Measurements from ENCODE around the gene TNFRSF14.

TNFRSF14 gene

GRCh38 chr1:2601721-2602303, 45.6 kb downstream of the TNFRSF14 start:
- no peaks in the 10 kb centered on the region for H3K4me1 ChIP-seq (ENCODE audit: control insufficient read depth in 1 of 2, insufficient read depth in 2 of 2, low read length in 2 of 2)
- H3K9ac ChIP-seq (ENCODE audit: low read depth in 1 of 2, low read length in 2 of 2) = no peak overlapping the region
- H3K27me3 ChIP-seq (ENCODE audit: control insufficient read depth in 1 of 2, insufficient read depth in 2 of 2, low read length in 2 of 2) = no peaks in the 10 kb centered on the region

DNA sequence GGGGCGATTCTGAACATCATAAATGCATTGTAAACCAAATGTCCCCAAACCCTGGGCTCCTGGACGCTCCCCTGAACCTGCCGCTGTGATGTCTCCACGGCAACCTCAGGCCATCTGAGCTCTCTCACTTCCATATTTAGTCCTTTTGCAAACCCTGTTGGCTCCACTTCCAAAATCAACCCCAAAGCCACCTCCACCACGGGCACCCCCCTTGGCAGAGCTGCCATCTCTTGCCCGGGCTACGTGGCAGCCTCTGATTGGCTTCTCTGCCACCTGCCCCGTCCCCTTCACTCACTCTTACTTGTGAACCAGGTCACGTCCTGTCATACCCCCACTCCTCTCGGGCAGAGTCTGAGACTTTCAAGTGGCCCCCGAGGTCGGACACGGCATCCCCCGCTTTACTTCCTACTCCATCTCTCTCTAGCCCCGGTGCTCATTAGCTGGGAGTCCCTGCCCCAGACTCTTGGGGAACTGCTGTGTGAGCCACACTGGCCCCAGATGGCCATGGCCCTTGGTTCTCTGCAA, 46.2 kb downstream of the TNFRSF14 start:
- Histone ChIP-seq H3K4me1 (ENCODE audit: control insufficient read depth in 1 of 2, insufficient read depth in 2 of 2, low read length in 2 of 2) (no peaks in the 10 kb centered on the region), H3K27ac (ENCODE audit: low read depth, low read length) (no peak overlapping the region), H3K4me3 (ENCODE audit: low read depth in 1 of 2, low read length in 2 of 2) (no peak overlapping the region), H3K27me3 (ENCODE audit: control insufficient read depth in 1 of 2, insufficient read depth in 2 of 2, low read length in 2 of 2) (no peaks in the 10 kb centered on the region), H3K9me3 (ENCODE audit: control insufficient read depth in 1 of 2, low read length in 2 of 2) (no peaks in the 10 kb centered on the region), H3K9ac (ENCODE audit: low read depth in 1 of 2, low read length in 2 of 2) (no peak overlapping the region), H3K36me3 (ENCODE audit: control insufficient read depth in 1 of 2, insufficient read depth in 2 of 2, low read length in 2 of 2) (no peaks in the 10 kb centered on the region)

More at GRCh38 chr1:2601721-2602303, 45.6 kb downstream of the TNFRSF14 start:
- no peaks in the 10 kb centered on the region for H3K9me3 ChIP-seq (ENCODE audit: control insufficient read depth in 1 of 2, low read length in 2 of 2)
- no peak overlapping the region for H3K27ac ChIP-seq (ENCODE audit: low read depth, low read length)
- no peaks in the 10 kb centered on the region for H3K36me3 ChIP-seq (ENCODE audit: control insufficient read depth in 1 of 2, insufficient read depth in 2 of 2, low read length in 2 of 2)
- H3K4me3 ChIP-seq (ENCODE audit: low read depth in 1 of 2, low read length in 2 of 2) = no peak overlapping the region

- Histone ChIP-seq H3K4me3 (ENCODE audit: low read depth in 1 of 2, low read length in 2 of 2) (no peak overlapping the region), H3K9ac (ENCODE audit: low read depth in 1 of 2, low read length in 2 of 2) (no peak overlapping the region), H3K27me3 (ENCODE audit: control insufficient read depth in 1 of 2, insufficient read depth in 2 of 2, low read length in 2 of 2) (no peaks in the 10 kb centered on the region), H3K27ac (ENCODE audit: low read depth, low read length) (no peak overlapping the region), H3K4me1 (ENCODE audit: control insufficient read depth in 1 of 2, insufficient read depth in 2 of 2, low read length in 2 of 2) (no peaks in the 10 kb centered on the region), H3K9me3 (ENCODE audit: control insufficient read depth in 1 of 2, low read length in 2 of 2) (no peaks in the 10 kb centered on the region), H3K36me3 (ENCODE audit: control insufficient read depth in 1 of 2, insufficient read depth in 2 of 2, low read length in 2 of 2) (no peaks in the 10 kb centered on the region)
Measured at GRCh38 chr1:2602866-2603520, 46.8 kb downstream of the TNFRSF14 start.

- no peak overlapping the region for H3K4me3 ChIP-seq (ENCODE audit: low read depth in 1 of 2, low read length in 2 of 2)
- no peaks in the 10 kb centered on the region for H3K36me3 ChIP-seq (ENCODE audit: control insufficient read depth in 1 of 2, insufficient read depth in 2 of 2, low read length in 2 of 2)
- H3K27me3 ChIP-seq (ENCODE audit: control insufficient read depth in 1 of 2, insufficient read depth in 2 of 2, low read length in 2 of 2) = no peaks in the 10 kb centered on the region
- no peak overlapping the region for H3K9ac ChIP-seq (ENCODE audit: low read depth in 1 of 2, low read length in 2 of 2)
- no peaks in the 10 kb centered on the region for H3K9me3 ChIP-seq (ENCODE audit: control insufficient read depth in 1 of 2, low read length in 2 of 2)
- H3K4me1 ChIP-seq (ENCODE audit: control insufficient read depth in 1 of 2, insufficient read depth in 2 of 2, low read length in 2 of 2) = no peaks in the 10 kb centered on the region
- no peak overlapping the region for H3K27ac ChIP-seq (ENCODE audit: low read depth, low read length)
Measured at GRCh38 chr1:2603521-2604155, 47.5 kb downstream of the TNFRSF14 start.

- H3K27me3 ChIP-seq (ENCODE audit: control insufficient read depth in 1 of 2, insufficient read depth in 2 of 2, low read length in 2 of 2) = no peaks in the 10 kb centered on the region
- no peak overlapping the region for H3K27ac ChIP-seq (ENCODE audit: low read depth, low read length)
- no peaks in the 10 kb centered on the region for H3K4me1 ChIP-seq (ENCODE audit: control insufficient read depth in 1 of 2, insufficient read depth in 2 of 2, low read length in 2 of 2)
- no peak overlapping the region for H3K4me3 ChIP-seq (ENCODE audit: low read depth in 1 of 2, low read length in 2 of 2)
- no peak overlapping the region for H3K9ac ChIP-seq (ENCODE audit: low read depth in 1 of 2, low read length in 2 of 2)
- H3K36me3 ChIP-seq (ENCODE audit: control insufficient read depth in 1 of 2, insufficient read depth in 2 of 2, low read length in 2 of 2) = no peaks in the 10 kb centered on the region
- H3K9me3 ChIP-seq (ENCODE audit: control insufficient read depth in 1 of 2, low read length in 2 of 2) = no peaks in the 10 kb centered on the region
Measured at GRCh38 chr1:2604156-2604843, 48.1 kb downstream of the TNFRSF14 start.

- Histone ChIP-seq H3K4me3 (ENCODE audit: low read depth in 1 of 2, low read length in 2 of 2) (no peak overlapping the region), H3K4me1 (ENCODE audit: control insufficient read depth in 1 of 2, insufficient read depth in 2 of 2, low read length in 2 of 2) (no peaks in the 10 kb centered on the region), H3K27ac (ENCODE audit: low read depth, low read length) (no peak overlapping the region), H3K9ac (ENCODE audit: low read depth in 1 of 2, low read length in 2 of 2) (no peak overlapping the region), H3K36me3 (ENCODE audit: control insufficient read depth in 1 of 2, insufficient read depth in 2 of 2, low read length in 2 of 2) (no peaks in the 10 kb centered on the region), H3K27me3 (ENCODE audit: control insufficient read depth in 1 of 2, insufficient read depth in 2 of 2, low read length in 2 of 2) (no peaks in the 10 kb centered on the region), H3K9me3 (ENCODE audit: control insufficient read depth in 1 of 2, low read length in 2 of 2) (no peaks in the 10 kb centered on the region)
Measured at GRCh38 chr1:2604844-2605508, 48.8 kb downstream of the TNFRSF14 start.

DNA sequence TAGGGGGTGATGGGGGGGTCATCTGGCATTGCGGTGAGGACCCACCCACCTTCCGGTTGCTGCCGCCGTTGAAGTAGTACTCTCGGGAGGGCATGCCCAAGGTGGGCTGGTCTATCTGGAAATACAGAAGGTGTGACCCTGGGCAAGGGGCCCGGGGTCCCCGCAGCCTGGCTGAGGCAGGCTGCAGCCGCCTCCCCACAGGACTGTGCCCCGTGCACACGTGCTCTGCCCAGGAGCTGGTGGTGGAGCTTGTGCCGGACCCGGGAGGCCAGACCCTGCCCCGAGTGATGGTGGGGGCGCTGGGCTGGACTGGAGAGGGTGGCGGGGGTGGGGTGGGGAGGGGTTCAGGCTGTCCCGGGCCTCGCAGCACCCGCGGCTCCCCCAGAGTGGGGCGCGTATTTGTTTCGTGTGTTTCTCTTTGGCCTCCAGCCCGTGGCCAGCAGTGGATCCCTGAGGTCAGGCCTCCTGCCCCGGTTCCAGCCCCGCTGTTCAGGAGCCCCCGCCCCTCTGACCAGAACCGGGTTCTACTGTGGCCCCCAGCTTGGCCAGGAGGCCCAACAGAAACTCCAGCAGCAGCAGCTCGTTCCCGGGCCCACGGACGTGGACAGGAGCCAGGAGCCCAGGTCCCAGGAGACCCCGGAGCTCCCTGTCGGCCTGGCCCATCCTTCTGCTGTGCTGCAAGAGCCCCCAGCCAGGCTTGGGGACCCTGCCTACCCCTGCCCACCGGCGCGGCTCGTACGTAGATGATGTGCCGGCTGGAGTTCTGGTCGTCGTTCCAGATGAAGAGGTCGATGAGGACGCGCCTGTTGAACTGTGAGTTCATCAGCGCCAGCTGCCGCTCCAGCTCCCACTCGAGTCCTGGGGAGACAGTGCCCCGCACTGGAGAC, 49.6 kb downstream of the TNFRSF14 start:
- Histone ChIP-seq H3K36me3 (ENCODE audit: control insufficient read depth in 1 of 2, insufficient read depth in 2 of 2, low read length in 2 of 2) (no peaks in the 10 kb centered on the region), H3K9ac (ENCODE audit: low read depth in 1 of 2, low read length in 2 of 2) (no peak overlapping the region), H3K27me3 (ENCODE audit: control insufficient read depth in 1 of 2, insufficient read depth in 2 of 2, low read length in 2 of 2) (no peaks in the 10 kb centered on the region), H3K27ac (ENCODE audit: low read depth, low read length) (no peak overlapping the region), H3K9me3 (ENCODE audit: control insufficient read depth in 1 of 2, low read length in 2 of 2) (no peaks in the 10 kb centered on the region), H3K4me3 (ENCODE audit: low read depth in 1 of 2, low read length in 2 of 2) (no peak overlapping the region), H3K4me1 (ENCODE audit: control insufficient read depth in 1 of 2, insufficient read depth in 2 of 2, low read length in 2 of 2) (peaks cover 0 to 2% of the 10 kb centered on the region in 2 donors)

DNA sequence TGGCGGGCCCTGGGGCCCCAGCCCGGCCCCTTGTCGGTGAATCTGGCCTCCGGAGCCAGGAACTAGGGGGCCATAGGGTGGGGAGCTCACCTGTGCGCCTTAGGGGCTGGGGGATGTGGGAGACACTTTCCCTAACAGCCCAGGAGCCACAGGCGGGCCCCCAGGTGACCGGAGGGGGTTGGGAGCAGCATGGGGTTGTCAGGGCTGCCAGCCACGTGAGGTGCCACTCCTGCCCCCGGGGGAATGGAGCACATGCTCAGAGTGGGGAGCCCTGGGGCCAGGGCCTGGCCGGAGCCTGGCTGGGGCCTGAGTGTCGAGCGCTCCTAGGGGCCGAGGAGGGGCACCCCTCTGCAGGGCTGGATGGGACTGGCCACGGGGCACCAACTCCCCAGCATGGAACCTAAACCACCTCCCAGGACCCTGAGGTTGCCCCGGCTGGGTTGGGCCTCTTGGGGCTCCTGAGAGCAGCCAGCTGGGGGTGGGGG, 50.3 kb downstream of the TNFRSF14 start:
- no peaks in the 10 kb centered on the region for H3K9me3 ChIP-seq (ENCODE audit: control insufficient read depth in 1 of 2, low read length in 2 of 2)
- no peak overlapping the region for H3K4me3 ChIP-seq (ENCODE audit: low read depth in 1 of 2, low read length in 2 of 2)
- H3K4me1 ChIP-seq (ENCODE audit: control insufficient read depth in 1 of 2, insufficient read depth in 2 of 2, low read length in 2 of 2) = peaks cover 0 to 7% of the 10 kb centered on the region in 2 donors
- H3K9ac ChIP-seq (ENCODE audit: low read depth in 1 of 2, low read length in 2 of 2) = no peak overlapping the region
- H3K36me3 ChIP-seq (ENCODE audit: control insufficient read depth in 1 of 2, insufficient read depth in 2 of 2, low read length in 2 of 2) = no peaks in the 10 kb centered on the region
- H3K27ac ChIP-seq (ENCODE audit: low read depth, low read length) = no peak overlapping the region
- no peaks in the 10 kb centered on the region for H3K27me3 ChIP-seq (ENCODE audit: control insufficient read depth in 1 of 2, insufficient read depth in 2 of 2, low read length in 2 of 2)

All from duodenal mucosa (tissue), 2 donors.